Erythroblast (primary cell): ENCODE measurements around the gene CHST7.
A peak's percentile ranks its signal among the peaks of the same experiment; 100 is the strongest.

Experiments used
- DNase-seq, 2 experiments: peaks; one replicate each; lab custom pipeline; 2025; lab: John Stamatoyannopoulos, UW
- GATA1 ChIP-seq: IDR thresholded peaks from 2 replicates; pipeline ENCODE4 v1.6.1; 2011; ENCODE audit warnings: low read depth, mild to moderate bottlenecking, control low read depth, low read length, moderate library complexity
- POLR2A ChIP-seq: IDR thresholded peaks from 2 replicates; pipeline ENCODE4 v1.6.1; 2011; ENCODE audit warnings: mild to moderate bottlenecking, low read length

The CHST7 gene

GRCh38 chrX:46561824-46562657, 11.5 kb upstream of the CHST7 start:
- DNase-seq = peak; percentile 11 to 20
- TF ChIP-seq POLR2A (no peak), GATA1 (no peak)

DNA sequence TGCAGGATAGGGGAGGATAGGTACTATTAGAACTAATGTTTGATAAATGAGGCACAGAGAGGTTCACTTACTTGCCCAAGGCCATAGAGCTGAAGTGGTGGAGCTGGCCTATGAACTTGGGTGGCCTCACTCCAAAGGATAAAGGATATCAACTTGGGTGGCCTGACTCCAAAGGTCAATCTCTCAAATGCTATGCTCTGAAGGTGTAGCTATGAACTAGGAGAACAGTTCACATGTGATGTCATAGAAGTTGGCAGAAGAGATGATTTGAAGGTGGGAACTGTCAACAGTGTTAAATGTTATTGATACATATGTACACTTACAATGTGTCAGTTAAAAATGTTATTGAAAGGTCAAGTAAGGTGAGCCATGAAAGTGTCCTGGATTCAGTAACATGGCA, 6.2 kb upstream of the CHST7 start:
- TF ChIP-seq GATA1 (no peak), POLR2A (no peak)
- no peak for DNase-seq

GRCh38 chrX:46569621-46570020, 3.9 kb upstream of the CHST7 start:
- no peak for TF ChIP-seq GATA1
- no peak for TF ChIP-seq POLR2A
- no peak for DNase-seq

DNA sequence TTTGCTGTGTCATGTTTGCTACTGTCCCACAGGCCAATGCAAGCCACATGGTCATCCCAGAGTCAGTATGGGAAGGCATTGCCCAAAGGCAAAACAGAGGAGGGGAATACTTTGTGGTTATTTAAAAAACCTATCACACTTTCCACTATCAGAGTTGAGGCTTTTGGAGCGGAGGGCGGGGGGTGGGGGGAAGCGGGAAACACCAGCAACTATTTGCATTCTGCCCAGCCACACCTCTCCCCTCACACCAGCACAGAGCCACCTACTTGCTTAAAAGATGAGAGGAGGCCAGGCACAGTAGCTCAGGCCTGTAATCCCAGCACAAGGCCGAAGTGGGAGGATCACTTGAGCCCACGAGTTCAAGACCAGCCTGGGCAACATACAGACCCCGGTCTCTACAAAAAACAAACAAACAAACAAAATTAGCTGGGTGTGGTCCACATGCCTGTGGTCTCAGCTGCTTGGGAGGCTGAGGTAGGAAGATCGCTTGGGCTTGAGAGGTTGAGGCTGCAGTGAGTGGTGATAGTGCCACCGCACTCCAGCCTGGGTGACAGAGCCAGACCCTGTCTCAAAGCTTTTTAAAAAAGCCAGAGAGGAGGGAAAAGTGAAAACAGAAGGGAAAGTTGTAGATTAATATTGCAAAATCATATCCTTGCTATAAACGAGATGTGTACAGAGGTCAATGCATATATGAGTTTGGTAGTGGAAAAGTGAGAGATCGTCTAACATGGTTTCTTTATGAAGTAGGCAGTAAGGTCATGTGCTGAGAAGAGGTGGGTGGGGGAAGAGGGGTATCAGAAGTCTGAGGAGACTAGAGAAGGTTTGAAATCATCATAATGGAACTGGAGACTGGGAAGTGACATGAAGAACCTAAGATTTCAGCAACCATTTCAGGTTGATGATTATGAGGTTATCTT, 1.9 kb upstream of the CHST7 start:
- DNase-seq = no peak
- TF ChIP-seq POLR2A (no peak), GATA1 (no peak)

GRCh38 chrX:46572340-46572936, 1.1 kb upstream of the CHST7 start:
- TF ChIP-seq POLR2A (no peak), GATA1 (no peak)
- no peak for DNase-seq

DNA sequence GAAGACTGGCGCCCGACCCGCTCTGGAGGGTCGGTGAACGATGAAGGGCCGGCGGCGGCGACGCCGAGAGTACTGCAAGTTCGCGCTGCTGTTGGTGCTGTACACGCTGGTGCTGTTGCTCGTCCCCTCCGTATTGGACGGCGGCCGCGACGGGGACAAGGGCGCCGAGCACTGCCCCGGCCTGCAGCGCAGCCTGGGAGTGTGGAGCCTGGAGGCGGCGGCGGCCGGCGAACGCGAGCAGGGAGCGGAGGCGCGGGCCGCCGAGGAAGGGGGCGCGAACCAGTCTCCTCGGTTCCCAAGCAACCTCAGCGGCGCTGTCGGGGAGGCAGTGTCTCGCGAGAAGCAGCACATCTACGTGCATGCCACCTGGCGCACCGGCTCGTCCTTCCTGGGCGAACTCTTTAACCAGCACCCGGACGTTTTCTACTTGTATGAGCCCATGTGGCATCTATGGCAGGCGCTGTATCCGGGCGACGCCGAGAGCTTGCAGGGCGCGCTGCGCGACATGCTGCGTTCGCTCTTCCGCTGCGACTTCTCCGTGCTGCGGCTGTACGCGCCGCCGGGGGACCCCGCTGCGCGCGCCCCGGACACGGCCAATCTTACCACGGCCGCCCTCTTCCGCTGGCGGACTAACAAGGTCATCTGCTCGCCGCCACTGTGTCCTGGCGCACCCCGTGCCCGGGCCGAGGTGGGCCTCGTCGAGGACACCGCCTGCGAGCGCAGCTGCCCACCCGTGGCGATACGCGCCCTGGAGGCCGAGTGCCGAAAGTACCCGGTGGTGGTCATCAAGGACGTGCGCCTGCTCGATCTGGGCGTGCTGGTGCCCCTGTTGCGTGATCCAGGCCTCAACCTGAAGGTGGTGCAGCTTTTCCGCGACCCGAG, 568 bp downstream of the CHST7 start:
- TF ChIP-seq GATA1 (no peak), POLR2A (no peak)
- peak; percentile 15 to 36 for DNase-seq

GRCh38 chrX:46574774-46575381, 1.3 kb downstream of the CHST7 start:
- peak; percentile 3 to 18 for DNase-seq
- TF ChIP-seq GATA1 = no peak
- TF ChIP-seq POLR2A = no peak

- DNase-seq = no peak
- TF ChIP-seq GATA1 = no peak
- no peak for TF ChIP-seq POLR2A
Observed at GRCh38 chrX:46575586-46575985, 2.0 kb downstream of the CHST7 start.

DNA sequence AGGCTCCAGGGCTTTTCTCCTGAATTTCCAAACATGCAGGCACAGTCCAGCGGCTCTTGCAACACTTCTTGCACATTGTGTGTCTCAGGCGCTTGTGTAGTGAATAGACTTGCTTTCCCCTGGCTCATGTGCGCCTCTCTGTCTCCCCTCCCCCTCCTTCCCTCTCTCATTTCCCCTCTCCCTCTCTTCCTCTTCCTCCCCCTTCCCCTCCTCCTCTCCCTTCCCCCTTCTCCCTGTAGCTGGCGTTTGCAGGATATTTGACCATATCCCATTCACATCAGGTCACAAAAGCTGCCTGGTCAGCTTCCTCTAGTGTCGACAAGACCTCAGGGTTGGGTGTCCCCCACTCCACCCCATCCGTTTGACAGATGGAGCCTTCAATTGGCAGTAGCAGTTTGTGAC, 2.4 kb downstream of the CHST7 start:
- DNase-seq = no peak
- TF ChIP-seq POLR2A = no peak
- TF ChIP-seq GATA1 = no peak

DNA sequence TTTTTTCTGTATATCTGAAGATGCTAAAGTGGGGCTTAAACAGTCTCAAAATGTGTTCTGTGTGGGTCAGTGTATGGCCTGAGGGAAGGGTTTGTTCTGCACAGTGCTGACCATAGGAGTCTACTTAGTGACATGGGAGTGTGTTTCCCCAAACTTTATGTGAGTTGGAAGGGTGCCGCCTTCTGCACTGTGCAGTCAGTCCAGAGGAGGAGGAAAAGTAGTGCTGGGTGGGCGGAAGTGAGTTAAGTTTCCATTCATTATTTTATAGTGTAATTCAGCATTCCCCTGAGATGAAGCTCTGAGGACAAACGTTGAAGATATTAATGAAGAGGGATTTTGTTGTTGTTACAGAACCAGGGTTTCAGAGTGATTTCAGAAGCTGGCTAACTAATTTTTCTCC, 2.9 kb downstream of the CHST7 start:
- no peak for DNase-seq
- no peak for TF ChIP-seq GATA1
- no peak for TF ChIP-seq POLR2A

DNA sequence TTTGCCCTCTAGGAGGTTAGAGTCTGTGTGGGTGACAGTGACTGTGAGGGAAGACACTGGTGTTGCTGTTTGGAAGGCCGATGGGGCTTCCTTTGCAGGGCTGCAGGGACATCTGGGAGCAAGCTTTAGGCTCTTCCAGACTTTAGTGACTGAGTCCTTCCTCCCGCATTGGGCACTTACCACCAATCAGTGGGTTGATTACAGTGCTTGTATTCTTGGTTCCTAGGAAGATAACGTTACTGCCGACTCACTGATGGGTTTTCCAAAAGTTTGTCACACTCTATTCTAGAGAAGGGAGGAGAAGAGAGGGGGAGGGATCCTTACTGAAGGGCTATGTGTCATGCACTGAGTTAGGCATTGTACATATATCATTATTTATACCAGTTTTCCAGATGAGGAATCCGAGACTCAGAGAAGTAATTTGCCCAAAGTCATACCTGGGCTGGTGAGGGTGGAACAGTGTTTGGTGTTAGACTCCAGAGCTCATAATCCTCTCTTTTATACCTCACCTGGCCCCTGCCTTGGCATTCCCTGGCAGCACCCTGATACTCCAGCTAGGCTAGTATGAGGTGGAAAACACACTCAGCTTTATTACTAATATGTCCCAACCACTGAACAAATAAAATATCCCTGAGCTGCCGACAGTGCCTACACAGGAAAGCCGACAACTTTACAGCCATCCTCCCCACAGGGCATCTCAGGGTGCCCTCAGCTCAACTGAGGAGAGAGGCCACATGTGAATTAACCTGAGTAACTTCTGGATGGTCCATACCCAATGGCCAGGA, 3.8 kb downstream of the CHST7 start:
- DNase-seq = no peak
- TF ChIP-seq GATA1 = no peak

DNA sequence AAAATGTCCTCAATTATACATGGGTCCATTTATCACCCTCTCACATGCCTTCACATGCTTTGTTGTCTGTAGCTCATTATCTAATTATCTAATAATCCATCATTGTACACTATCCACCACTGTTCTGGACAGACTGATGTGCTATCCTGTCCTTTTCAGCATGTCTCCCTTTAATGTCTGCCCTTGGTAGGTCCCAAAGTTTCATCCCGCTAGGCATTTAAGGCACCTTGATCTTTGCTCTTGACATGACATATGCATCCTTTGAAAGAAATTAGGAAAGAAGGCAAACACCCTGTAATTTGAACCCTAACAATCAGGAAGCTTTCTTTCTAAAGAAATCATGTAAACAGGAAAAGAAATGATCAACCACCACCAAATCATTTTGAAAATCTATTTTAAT, 5.7 kb downstream of the CHST7 start:
- no peak for TF ChIP-seq GATA1
- no peak for TF ChIP-seq POLR2A
- DNase-seq = no peak
